GM19452 (cell line): ENCODE results near the gene SMTNL1.

Source experiments
- ATAC-seq: cut with Tn5 transposase; IDR thresholded peaks from one replicate; pipeline ENCODE4 v1.9.1; 2021; ENCODE audit not compliant: unreplicated experiment

Gene SMTNL1, protein sequence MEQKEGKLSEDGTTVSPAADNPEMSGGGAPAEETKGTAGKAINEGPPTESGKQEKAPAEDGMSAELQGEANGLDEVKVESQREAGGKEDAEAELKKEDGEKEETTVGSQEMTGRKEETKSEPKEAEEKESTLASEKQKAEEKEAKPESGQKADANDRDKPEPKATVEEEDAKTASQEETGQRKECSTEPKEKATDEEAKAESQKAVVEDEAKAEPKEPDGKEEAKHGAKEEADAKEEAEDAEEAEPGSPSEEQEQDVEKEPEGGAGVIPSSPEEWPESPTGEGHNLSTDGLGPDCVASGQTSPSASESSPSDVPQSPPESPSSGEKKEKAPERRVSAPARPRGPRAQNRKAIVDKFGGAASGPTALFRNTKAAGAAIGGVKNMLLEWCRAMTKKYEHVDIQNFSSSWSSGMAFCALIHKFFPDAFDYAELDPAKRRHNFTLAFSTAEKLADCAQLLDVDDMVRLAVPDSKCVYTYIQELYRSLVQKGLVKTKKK

DNA sequence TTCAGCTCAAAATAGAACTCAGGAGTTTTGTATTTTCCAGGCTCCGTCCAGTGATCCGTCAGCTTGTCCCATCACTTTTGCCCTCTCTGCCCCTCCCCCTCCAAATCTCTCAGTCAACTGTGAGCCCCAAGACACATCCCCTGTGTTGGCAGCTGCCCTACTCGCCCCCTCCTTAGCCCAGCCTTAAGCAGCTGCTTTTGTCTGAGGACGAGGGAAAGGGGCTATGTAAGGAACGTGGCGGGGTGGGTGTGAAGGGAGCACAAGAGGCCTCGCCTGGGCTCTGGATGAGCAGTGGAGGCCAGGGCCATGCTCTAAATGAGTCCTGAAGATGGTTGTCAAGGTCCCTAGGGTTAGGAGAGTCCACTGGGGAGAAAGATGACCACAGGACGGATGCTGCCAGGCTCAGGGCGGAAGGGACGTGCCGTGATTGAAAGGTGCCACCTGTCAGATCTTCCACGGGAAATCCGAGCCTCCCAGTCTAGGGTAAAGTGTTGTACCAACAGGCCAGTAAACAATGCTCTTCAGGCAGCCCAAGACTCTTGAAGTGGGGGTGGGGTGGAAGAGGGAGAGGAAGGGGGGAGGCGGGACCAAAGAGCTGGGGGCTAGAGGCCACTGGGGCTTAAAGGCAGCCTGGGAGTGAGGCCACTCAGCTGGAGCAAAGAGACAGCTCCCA lies at the start of gene SMTNL1:
TSS of gene SMTNL1 (plus strand) at position 649 of the 673 bp plus-strand sequence. CDS start 5,048 bp downstream, outside the sequence.
- no peak for ATAC-seq

DNA sequence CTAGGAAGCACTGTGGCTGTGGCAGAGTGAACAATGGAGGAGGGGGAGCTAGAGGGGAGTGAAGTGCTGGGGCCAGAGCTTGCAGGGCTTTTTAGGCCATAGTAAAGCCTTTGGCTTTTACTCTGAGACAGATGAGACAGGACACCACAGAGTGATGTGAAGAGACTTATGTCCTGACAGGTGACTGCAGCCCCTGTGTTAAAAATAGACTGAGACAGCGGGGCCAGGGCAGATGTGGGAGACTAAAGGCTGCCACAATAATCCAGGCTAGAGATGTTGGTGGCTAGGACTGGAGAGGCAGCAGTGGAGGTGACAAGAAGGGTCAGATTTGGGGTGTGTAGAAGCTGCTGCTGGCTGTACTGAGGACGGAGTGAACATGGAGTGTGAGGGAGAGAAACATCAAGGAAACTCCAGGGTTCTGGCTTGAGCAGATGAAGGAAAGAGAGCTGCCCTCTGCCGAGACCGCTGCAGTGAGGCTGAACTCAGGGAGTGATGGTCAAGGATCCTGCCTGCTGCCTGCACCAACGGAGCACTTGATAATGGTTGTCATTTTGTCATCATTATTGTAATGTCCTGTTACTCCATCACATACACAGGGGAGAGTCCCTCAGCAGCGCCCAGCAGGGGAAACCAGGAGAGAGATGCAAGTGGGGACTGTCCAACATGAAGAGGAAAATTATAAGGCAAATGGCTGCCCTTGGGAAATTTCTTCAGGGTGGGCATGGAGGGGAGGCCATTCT lies 49.3 kb upstream of the SMTNL1 start:
- ATAC-seq = no peak

DNA sequence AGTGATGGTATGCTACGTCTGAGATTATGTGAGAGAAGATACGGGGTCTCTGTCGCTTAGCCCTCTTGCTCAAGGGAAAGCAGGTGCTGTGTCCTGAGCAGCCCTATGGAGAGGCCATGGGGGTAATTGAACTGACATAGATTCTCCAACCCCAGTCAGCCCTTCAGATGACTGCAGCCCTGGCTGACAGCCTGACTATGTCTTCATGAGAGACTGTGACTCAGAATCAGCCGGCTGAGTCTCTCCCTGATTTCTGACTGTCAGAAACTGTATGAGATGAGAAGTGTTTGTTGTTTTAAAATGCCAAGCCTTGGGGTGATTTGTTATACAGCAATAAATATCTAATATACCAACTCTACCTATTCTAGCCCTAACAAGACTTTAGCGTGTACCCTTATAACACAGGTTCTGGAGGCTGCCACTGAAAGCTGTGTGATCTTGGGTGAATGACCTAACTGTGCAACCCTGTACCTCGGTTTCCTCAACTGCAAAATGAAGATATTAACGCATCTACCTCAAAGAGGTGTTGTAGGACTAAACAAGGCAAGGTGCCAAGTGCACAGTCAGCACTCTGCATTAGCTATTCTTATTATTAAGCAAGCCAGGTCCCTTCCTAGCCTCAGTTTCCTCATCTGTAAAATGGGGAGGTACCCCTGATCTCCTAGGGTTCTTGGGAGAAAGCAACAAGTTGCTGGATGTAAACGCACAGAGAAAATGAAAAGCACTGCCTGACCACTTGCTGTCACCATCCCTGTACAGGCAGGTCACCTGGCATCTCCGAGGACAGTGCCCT lies 46.7 kb upstream of the SMTNL1 start:
- ATAC-seq = no peak

DNA sequence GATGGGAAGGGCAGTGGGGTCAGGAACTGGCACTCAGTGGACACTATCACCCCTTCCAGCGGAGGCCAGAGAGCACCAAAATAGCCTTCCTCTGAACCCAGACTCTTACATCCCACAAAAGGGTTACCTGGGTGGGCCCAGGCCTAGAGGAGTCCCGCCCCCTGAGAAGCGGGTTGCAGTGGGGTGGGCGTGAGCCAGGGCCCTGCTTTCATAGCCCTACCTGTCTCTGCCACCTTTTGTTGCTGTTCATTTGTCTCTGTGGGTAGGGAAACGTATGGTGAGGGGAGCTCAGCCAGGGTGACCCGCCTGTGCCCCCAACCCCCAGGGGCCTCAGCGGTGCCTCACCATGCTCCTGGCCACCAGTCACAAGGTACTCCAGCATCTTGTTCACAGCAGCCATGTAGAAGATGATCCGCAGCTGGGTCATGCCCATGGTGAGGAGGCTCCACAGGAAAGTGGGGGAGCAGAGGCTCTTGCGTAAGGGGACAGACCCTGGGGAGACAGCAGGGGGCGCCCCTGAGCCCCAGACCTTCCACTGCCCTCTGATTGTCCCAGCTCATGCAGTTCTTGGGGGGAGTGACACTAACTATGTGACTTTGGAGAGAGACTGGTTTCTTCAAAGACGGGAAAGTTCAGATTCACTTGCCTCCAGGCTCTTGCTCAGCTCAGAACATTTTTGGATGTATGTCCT lies 45.9 kb upstream of the SMTNL1 start:
- no peak for ATAC-seq

DNA sequence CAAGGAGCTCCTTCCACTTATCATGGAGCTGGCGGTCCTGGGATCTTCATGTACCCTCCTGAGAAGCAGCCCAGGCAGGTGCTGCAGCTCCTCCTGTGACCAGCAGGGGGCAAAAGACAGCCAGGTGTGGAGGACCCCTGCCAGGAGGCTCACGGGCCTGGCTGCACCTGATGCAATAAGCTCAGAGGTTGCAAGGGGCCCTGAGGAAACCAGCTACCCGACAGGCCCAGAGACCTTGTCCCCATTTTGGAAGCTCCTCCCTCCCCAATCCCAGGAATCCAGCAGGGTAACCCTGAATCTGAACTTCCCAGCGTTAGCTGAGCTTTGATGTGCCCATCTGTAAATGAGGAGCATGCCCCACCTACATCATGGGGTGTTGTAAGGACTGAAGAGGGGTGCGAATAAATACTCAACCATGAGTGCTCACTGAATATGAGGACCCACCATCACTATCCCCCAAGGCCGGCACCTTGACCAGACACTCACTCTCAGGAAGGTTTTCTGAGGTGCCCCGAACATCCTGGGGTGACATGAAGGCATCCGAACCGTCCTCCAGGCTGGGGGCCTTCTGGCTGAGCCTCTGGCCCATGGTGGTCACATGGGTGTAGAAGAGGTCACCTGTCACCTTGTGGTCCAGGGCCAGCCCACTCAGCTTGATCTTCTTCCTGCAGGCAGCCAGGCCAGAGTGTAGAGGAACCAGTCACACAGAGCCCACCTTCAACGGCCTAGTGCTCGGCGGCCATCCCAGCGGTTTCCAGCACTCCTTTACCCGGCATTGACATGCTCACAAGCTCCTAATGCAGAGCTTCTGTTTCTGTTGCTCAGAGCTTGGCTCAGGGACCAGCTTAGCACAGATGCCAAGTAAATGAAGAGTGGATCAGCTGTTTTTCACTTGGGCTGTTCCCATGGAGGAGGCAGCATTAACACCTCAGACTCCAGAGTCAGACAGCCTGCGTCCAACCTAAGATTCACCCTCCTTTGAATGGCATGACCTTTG lies 43.6 kb upstream of the SMTNL1 start:
- ATAC-seq = no peak

DNA sequence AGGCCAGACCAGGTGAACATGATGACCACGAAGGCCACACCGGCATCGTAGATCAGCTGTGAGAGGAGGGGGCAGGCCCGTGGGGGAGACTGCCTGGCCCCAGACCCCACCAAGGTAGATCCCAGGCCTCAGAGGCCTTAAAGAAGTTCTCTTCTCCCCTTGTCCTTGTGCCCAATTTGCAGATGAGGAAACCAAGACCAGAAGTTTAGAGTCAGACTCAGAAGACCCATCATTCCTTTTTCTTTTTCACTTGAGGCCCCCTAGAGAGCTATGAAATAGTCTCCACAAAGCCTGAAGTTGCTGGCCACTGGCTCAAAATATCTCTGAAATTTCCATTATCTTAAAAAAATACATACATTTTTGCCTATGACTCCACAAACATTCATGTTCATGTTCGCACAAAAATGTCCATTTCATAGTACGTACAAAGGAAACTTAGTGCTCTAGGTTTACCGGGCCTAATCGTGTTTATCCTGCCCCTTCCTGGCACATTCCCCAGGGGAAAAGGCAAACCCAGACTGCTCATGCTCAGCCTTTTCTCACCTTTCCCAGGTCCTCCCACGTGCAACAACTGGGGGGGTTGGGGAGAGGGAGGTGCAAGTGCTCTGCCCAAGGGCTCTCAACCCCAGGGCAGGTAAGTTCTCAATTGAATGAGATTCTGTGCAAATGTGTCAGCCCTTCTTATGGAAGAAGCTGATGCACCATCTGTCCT lies 41.1 kb upstream of the SMTNL1 start:
- no peak for ATAC-seq

DNA sequence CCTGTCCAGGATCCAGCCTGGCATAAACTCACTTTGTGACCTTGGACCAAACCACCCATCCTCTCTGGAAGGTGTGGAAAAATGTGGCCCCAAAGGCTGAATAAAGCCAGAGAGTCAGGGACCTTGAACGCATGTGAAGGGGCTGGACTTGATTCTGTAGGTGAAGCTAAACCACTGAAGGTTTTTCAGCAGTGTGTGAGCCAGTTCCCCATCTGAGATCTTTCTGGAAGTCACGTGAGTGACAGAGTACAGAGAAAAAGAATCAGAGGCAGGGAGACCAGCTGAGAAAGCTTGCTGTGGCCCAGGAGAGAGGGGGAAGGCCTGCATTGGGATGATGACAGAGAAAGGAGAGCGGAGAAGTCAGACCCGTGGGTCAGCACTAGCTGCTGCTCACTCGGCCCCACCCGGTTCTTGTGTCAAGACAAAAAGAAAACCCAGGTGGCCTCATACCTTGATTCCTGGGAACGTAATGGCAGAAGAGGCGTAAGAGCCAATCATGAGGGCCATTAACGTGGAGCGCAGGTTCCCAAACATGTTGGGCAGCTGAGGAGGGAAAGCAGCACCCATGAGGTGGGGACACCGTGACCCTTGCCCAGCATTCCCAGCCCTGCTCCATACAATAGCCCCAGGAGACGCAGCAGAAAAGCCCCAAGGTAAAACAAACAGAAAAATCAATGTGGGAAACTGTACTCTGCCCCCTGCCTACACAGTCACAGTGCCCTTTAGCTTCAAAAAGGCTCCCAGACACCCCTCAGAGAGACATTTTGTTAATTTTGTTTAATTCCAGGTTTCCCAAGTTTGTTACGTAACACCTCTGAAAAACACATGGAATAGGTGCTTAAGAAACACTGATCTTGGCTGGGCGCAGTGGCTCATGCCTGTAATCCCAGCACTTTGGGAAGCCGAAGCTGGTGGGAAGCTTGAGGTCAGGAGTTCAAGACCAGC lies 39.8 kb upstream of the SMTNL1 start:
- no peak for ATAC-seq

DNA sequence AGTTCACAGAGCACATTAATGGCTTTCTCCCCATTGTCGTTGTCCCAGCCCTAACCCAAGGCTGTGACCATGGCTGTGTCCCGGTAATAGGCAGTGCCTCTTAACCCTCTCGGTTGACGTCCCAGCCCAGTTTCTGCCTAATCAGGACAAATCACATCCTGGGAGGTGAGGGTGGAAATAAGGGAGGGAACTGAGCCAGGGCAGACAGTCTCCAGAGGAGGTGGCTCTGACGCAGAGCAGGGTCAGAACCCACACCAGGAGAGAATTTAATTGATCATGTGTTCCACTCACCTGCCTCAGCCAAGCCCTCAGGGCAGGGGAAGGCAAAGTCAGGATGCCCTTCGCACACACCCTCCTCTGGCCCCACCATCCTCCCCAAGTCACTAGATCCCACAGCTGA lies 38.9 kb upstream of the SMTNL1 start:
- no peak for ATAC-seq

DNA sequence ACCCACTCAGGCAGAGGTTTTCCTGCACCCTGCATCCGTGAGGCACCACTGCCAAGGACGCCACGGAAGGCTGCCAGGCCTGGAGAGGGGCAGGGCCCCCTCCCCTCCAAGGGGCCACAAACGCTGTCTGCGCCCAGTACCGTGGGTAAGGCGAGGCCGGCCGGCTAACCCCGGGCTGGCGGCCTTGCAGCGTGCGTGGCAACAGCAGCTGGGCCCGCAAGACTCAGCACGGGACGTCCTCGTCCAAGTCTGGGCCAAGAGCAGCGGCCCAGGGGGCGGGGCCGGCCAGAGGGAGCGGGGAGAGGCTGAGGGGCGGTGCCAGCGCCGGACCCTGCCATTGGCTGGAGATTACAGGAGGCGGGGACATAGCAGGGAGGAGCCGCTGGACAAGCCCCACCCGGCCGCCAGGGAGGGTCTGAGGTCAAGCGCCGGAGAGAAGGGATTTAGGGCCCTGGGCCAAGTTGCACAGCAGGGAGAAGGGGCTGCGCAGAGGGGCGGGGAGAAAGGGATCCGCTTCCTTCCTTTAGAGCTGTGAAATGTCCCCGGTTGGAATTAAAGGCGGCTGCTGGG lies 37.9 kb upstream of the SMTNL1 start:
- peak; percentile 99 for ATAC-seq

DNA sequence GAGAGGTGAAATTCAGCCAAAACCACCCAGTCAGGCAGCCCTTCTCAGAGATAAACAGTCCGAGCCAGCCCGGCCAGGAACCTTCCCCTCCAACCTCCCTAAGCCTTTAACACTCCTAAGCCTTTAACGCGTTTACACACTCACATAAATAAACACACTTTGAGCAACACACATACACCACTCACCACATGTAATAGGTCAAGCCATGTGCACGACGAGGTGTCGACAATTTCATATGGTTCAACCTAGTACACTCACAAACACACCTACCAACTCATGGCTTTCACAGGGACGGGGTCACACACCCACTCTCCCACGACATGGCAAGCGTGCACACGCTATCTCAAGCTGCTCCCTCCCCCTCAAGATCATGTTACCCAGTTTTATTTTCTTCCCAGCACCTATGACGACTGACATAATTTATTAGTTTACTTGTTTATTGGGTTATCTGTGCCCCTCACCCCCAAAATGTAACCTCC lies 37.4 kb upstream of the SMTNL1 start:
- no peak for ATAC-seq

DNA sequence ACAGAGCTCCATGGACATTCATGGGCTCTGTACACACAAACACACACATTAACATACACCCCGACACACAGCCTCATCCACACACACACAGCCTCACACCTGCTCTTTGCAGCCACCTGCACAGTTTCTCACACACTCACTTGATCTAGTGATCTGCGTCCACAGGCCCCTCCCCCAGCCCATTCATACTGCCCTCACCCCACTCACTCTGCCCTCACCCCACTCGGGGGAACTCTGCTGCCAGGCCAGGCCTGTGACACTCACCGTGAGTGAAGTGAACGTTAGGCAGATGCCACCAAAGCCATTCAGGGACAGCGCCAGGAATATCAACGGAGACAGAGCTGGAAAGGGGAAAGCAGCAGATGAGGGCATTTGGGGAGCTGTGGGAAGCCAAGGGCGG lies 36.9 kb upstream of the SMTNL1 start:
- no peak for ATAC-seq

DNA sequence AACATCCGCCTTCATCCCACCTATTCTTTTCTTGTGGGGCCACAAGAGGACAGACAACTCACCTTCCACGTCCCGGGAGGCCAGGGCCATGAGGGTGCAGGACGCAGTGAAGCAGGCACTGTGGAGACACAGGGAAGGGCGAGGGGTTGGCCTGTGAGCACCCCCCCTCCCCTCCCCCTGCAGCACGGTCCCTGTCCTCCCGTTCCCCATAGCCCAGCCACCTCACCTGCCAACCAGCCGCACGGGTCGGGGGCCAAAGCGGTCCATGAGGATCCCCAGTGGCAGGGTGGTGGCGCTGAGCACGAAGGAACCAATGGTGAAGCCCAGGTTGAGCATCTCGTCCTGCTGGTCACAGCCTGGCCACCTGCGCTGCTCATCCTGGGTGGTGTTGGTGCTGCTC lies 36.5 kb upstream of the SMTNL1 start:
- no peak for ATAC-seq

DNA sequence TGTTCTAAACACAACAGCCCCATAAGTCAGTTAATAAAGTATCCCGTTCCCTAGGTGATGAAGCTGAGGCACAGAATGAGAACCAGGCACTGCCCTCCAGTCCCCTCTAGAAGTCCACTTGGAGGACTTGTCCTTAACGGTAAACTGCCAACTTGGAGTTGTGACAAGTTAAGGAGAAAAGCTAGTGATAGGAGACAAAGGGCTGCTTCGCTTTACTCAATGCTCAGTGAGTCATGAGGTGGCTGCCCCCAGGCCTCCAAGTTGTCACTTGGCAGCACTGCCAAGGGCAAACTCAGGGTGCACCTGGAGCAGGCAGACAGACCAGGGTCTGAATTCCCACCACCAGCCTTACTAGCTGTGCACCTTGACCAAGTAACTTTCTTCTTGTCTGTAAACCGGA lies 35.4 kb upstream of the SMTNL1 start:
- ATAC-seq = no peak

DNA sequence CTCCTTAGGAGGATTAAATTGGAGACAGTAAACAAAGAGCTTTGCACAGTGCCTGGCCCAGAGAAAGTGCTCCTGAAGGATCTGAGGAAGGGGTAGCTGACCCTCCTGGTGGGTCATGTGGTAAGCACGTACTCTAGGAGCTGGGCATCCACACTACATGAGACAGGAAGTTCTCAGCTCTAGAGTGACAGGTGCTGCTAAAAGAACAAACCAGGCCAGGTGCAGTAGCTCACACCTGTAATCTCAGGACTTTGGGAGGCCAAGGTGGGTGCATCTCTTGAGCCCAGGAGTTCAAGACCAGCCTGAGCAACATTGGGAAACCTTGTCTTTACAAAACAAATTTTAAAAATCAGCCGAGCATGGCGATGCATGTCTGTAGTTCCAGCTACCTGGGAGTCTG lies 35.0 kb upstream of the SMTNL1 start:
- ATAC-seq = no peak

DNA sequence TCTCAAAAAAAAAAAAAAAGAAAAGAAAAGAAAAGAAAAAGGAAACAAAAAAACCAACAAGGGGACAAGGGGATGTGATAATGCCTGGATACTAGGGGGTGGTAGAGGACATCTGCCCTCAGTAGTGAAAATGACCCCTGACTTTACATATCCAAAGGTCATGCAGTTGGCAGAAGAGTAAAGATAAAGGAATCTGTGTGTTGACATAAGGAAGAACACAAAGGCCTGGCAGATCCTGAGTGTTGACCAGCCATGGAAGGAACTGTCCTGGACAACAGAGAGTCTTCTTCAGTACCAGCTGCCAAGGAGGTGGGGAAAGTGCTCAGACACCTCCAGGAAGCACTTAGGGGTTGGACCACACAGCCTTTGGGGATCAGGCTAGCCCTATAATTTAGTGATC lies 34.5 kb upstream of the SMTNL1 start:
- ATAC-seq = no peak

DNA sequence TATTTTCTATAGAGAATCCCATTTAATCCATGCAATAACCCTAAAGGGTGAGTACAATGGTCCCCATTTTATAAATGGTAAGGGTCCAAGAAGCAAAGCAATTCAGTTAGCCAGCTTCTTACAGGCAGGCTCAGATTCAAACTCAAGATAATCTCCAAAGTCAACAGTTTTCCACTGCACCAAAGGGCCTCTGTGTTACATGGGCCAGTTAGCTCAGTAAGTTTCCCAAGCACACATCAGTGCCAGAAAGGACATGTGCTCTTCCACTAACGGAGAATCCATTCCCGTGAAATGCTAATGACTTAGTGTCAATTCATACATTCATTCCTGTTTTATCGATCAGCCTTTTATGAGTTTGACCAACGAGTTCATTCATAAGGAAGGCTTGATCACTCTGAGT lies 32.9 kb upstream of the SMTNL1 start:
- no peak for ATAC-seq

DNA sequence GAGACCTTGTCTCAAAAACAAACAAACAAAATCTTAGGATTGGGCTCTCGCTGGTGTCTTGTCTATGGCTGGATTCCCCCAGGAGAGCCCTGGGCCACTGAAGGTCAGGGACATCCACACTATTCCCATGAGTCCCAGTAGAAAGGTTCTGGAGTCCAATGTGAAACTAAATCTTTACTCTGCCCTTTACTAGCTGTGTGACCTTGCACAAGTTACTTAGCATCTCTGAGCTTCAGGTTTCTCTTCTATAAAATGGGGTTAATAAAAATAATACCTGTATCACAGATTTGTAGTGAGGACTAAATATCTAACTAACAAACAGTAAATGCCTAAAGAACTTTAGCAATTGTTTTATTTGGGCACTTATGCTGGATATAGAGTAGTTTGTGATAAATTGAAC lies 30.9 kb upstream of the SMTNL1 start:
- ATAC-seq = no peak
